ENCODE results near the gene CCL16. TPM values are rescaled to one million over a fixed set of nuclear protein-coding genes. Genes with fewer than 3 reads are reported as not detected.
"Not testable (repeated sequence)": the region's sequence is repeated elsewhere in the genome, so short reads cannot be mapped to it uniquely, and the experiment has no call there.

The CCL16 gene
- total and polyA plus RNA-seq, 2 of the 8 experiments (the other 6 are each of a cell fraction or from before 2014, with no cell fraction given): not detected

- H3K23me2 ChIP-seq (ENCODE audit: low read depth, low read length); H3K23ac ChIP-seq (ENCODE audit: insufficient read length); H4K20me1 ChIP-seq (replicated peaks in 1 of 2; ENCODE audit: control insufficient read depth in 1 of 2, insufficient read depth in 2 of 2, low read length in 2 of 2); FAIRE-seq; H3K4me1 ChIP-seq (replicated peaks in 1 of 4; ENCODE audit: control insufficient read depth in 3 of 4, insufficient read depth in 4 of 4, low read length in 3 of 4); H2BK12ac ChIP-seq (ENCODE audit: low read depth, low read length); H3K79me1 ChIP-seq (ENCODE audit: low read depth, low read length); H3K36me3 ChIP-seq (ENCODE audit: control insufficient read depth in 2 of 4, insufficient read depth in 4 of 4, low read length in 3 of 4); H3K79me2 ChIP-seq (ENCODE audit: control insufficient read depth in 1 of 2, insufficient read depth in 2 of 2, low read length in 2 of 2); H3K56ac ChIP-seq (replicated peaks; ENCODE audit: insufficient read length, low read depth, low read length); H4K8ac ChIP-seq (ENCODE audit: extremely low read depth, insufficient read depth, low read length); H2BK120ac ChIP-seq (replicated peaks; ENCODE audit: low read depth, low read length); H3K9ac ChIP-seq (replicated peaks in 1 of 4; ENCODE audit: extremely low read depth in 1 of 4, low read depth in 3 of 4, low read length in 3 of 4); H2AK5ac ChIP-seq (ENCODE audit: low read depth, low read length); H3K27ac ChIP-seq (ENCODE audit: low read depth, low read length); H4K5ac ChIP-seq (ENCODE audit: insufficient read length, low read depth, low read length); H3K14ac ChIP-seq (ENCODE audit: insufficient read length); DNase-seq (ENCODE audit: low read depth in 1 of 2, low spot score in 2 of 2); H2BK20ac ChIP-seq (ENCODE audit: low read length); H4K91ac ChIP-seq (replicated peaks; ENCODE audit: insufficient read length, low read length); H2AFZ ChIP-seq (ENCODE audit: low read length); H3K27me3 ChIP-seq (replicated peaks in 1 of 4; ENCODE audit: control insufficient read depth in 3 of 4, extremely low read depth in 1 of 4, insufficient read depth in 3 of 4, low read length in 3 of 4); H3K18ac ChIP-seq (ENCODE audit: extremely low read depth, low read length); CTCF ChIA-PET (ENCODE audit: partially characterized antibody); H2BK15ac ChIP-seq (ENCODE audit: low read length); H2BK5ac ChIP-seq (ENCODE audit: low read depth, low read length); POLR2A ChIA-PET (ENCODE audit: partially characterized antibody); H3K4ac ChIP-seq (replicated peaks; ENCODE audit: insufficient read length, low read depth, low read length); H3K4me3 ChIP-seq (ENCODE audit: extremely low read depth in 1 of 4, insufficient read depth in 2 of 4, low read depth in 3 of 4, low read length in 4 of 4); H3K4me2 ChIP-seq (ENCODE audit: insufficient read depth in 1 of 2, low read depth in 2 of 2, low read length in 2 of 2): not testable (repeated sequence)
- peaks cover 0 to 14% of the 10 kb centered on the region in 2 experiments; a peak in 2 of 4 replicates for H3K9me3 ChIP-seq (ENCODE audit: insufficient read depth in 2 of 2, low read depth in 1 of 2, low read length in 1 of 2)
- 93% methylated on average over 4 of the region's 4 CpGs; no CpG with 5 or more reads in 1 of the 2 experiments for WGBS, 2 experiments (ENCODE audit: extremely low coverage in 1 of 2, insufficient coverage in 1 of 2, insufficient read length in 1 of 2, insufficient replicate concordance in 2 of 2, low coverage in 1 of 2, low lambda C conversion rate in 2 of 2, missing lambda C conversion rate in 1 of 2)
These were observed 34.6 kb upstream of the CCL16 start for GRCh38 chr17:36015895-36016294.

Measured in H1 (cell line).